Endothelial cell of umbilical vein (primary cell): Measurements from ENCODE around the gene UBE2S. TPM values are rescaled to one million over a fixed set of nuclear protein-coding genes. Genes with fewer than 3 reads are reported as not detected.

Experiments used
- BruUV-seq: library from RNA; stranded (reverse); fragments of 400-500 nt; replicated peaks from 2 replicates; lab custom pipeline; 2021; lab: Mats Ljungman, UMichigan
- CTCF ChIA-PET: fragments of 300-600, 350-600 bp; sonication (Branson Sonifier 250); formaldehyde crosslinking; loops from one replicate; lab custom pipeline; 2021; ENCODE audit warnings: antibody characterized with exemption, inconsistent platforms; lab: Charles Lee
- POLR2A ChIA-PET: fragments of 300-600, 350-600 bp; sonication (Branson Sonifier 250); formaldehyde crosslinking; loops from one replicate; lab custom pipeline; 2021; ENCODE audit warnings: antibody characterized with exemption, inconsistent platforms; lab: Charles Lee
- DNase-seq: peaks from one replicate; pipeline ENCODE4 v3.0.0-alpha.2; 2011; ENCODE audit warnings: low read depth, low spot score
- FAIRE-seq: peaks from 2 replicates; lab custom pipeline; 2011; peaks lifted over from hg19 to GRCh38; lab: Jason Lieb, UNC
- H2AFZ ChIP-seq: 2 replicates; pipeline ENCODE4 v1.6.0; 2012; ENCODE audit warnings: low read depth, low read length, control low read depth, inconsistent platforms
- H3K27ac ChIP-seq: 2 replicates; pipeline ENCODE4 v1.5.1; 2011; ENCODE audit warnings: low read depth, mild to moderate bottlenecking, control low read depth, low read length, moderate library complexity; ENCODE audit not compliant: insufficient read depth
- H3K27me3 ChIP-seq, 2 experiments: 2 replicates each; pipeline versions ENCODE4 v1.6.0 to v1.6.1; 2011; ENCODE audit warnings: low read length in 2 of 2, mixed read lengths in 1 of 2; ENCODE audit not compliant: control insufficient read depth in 2 of 2, insufficient read depth in 2 of 2
- H3K36me3 ChIP-seq, 2 experiments: 2 replicates in 1 of 2; 3 replicates in 1 of 2; pipeline ENCODE4 v1.5.1; 2011; ENCODE audit warnings: low read length in 2 of 2, mild to moderate bottlenecking in 1 of 2, moderate library complexity in 1 of 2; ENCODE audit not compliant: control insufficient read depth in 2 of 2, insufficient read depth in 2 of 2; ENCODE audit errors: extremely low read depth in 1 of 2
- H3K4me1 ChIP-seq: 3 replicates; pipeline ENCODE4 v1.5.1; 2011; ENCODE audit warnings: mild to moderate bottlenecking, low read length; ENCODE audit not compliant: control insufficient read depth, insufficient read depth; ENCODE audit errors: extremely low read depth
- H3K4me2 ChIP-seq: 2 replicates; pipeline ENCODE4 v1.6.1; 2011; ENCODE audit warnings: low read length, control low read depth, mixed read lengths; ENCODE audit not compliant: insufficient read depth
- H3K4me3 ChIP-seq, 3 experiments: fragments of 200-600 bp in 1 of 3; sonication (generic), shearing (Covaris generic) in 1 of 3; replicated peaks in 1 of 3; 2 replicates each; pipeline ENCODE4 v1.5.1; 2011 to 2016; ENCODE audit warnings: control low read depth in 3 of 3, low read length in 3 of 3, mild to moderate bottlenecking in 2 of 3, inconsistent platforms in 1 of 3, low read depth in 1 of 3, moderate library complexity in 1 of 3; ENCODE audit not compliant: insufficient read depth in 1 of 3
- H3K79me2 ChIP-seq: 2 replicates; pipeline ENCODE4 v1.6.0; 2012; ENCODE audit warnings: low read length, inconsistent platforms; ENCODE audit not compliant: control insufficient read depth, insufficient read depth
- H3K9ac ChIP-seq: replicated peaks from 2 replicates; pipeline ENCODE3; 2011; ENCODE audit warnings: low read length, control low read depth; ENCODE audit not compliant: insufficient read depth; ENCODE audit errors: extremely low read depth
- H3K9me1 ChIP-seq: replicated peaks from 3 replicates; pipeline ENCODE4 v1.6.0; 2011; ENCODE audit warnings: mild to moderate bottlenecking, low read length; ENCODE audit not compliant: control insufficient read depth, insufficient read depth; ENCODE audit errors: extremely low read depth
- H3K9me3 ChIP-seq: replicated peaks from 2 replicates; pipeline ENCODE4 v1.5.1; 2012; ENCODE audit warnings: low read length, inconsistent platforms; ENCODE audit not compliant: control insufficient read depth, insufficient read depth
- H4K20me1 ChIP-seq: replicated peaks from 2 replicates; pipeline ENCODE3; 2011; ENCODE audit warnings: mild to moderate bottlenecking, low read length; ENCODE audit not compliant: control insufficient read depth, insufficient read depth; ENCODE audit errors: extremely low read depth
- EZH2 ChIP-seq: IDR thresholded peaks from 2 replicates; pipeline ENCODE4 v1.6.1; 2012; ENCODE audit warnings: borderline replicate concordance, low read depth, mild to moderate bottlenecking, moderate library complexity, low read length, inconsistent platforms; ENCODE audit not compliant: severe bottlenecking
- FOS ChIP-seq: IDR thresholded peaks from 2 replicates; pipeline ENCODE4 v1.6.1; 2011; ENCODE audit warnings: mild to moderate bottlenecking, low read length, moderate library complexity, borderline replicate concordance; ENCODE audit not compliant: insufficient read depth
- GATA2 ChIP-seq: IDR thresholded peaks from 2 replicates; pipeline ENCODE4 v1.7.0; 2011; ENCODE audit warnings: low read depth, mild to moderate bottlenecking, moderate library complexity, mixed read lengths, low read length; ENCODE audit not compliant: insufficient read length, insufficient read depth
- JUN ChIP-seq: IDR thresholded peaks from 2 replicates; pipeline ENCODE4 v1.6.1; 2011; ENCODE audit warnings: borderline replicate concordance, low read depth; ENCODE audit not compliant: insufficient read length, insufficient read depth
- MYC ChIP-seq: IDR thresholded peaks from one replicate; pipeline ENCODE4 v1.6.1; 2011; ENCODE audit warnings: mild to moderate bottlenecking, low read depth, low read length
- POLR2A ChIP-seq: IDR thresholded peaks from 2 replicates; pipeline ENCODE4 v1.6.1; 2012; ENCODE audit warnings: low read depth, mild to moderate bottlenecking, control low read depth, low read length
- POLR2AphosphoS5 ChIP-seq: IDR thresholded peaks from 2 replicates; pipeline ENCODE4 v1.6.1; 2012; ENCODE audit warnings: low read depth, mild to moderate bottlenecking, control low read depth, low read length, moderate library complexity; ENCODE audit not compliant: insufficient read depth
- dilution Hi-C: fragments of 300-500 bp; cut with MboI; formaldehyde crosslinking; loops from one replicate; pipeline ENCODE4 v1.15.0; 2019; ENCODE audit warnings: low sequenced_read_pairs; ENCODE audit not compliant: extremely low pct_ligation_motif_present
- intact Hi-C: fragments of 100-400 bp; cut with micrococcal nuclease; formaldehyde crosslinking; loops from one replicate; pipeline ENCODE4 v1.10.0; 2022
- polyA plus RNA-seq, 4 experiments: library from polyadenylated mRNA; depleted of rRNA in 3 of 4; stranded (reverse) in 3 of 4; unstranded in 1 of 4; fragments of >200 nt; gene quantifications; 2 replicates each; pipeline versions ENCODE4 v1.2.1 to v1.2.3, GENCODE V29; 2011 to 2012; ENCODE audit warnings: missing spikeins in 1 of 4
- total RNA-seq: library from RNA; stranded (reverse); gene quantifications from 2 replicates; pipeline ENCODE4 v1.2.3, GENCODE V29; 2021
- TF ChIP-seq, protein P1 (sequence below), 2 donors: IDR thresholded peaks; 1 replicate in 1 of 2; 2 replicates in 1 of 2; pipeline ENCODE4 v1.5.1; 2011; ENCODE audit warnings: low read length in 2 of 2, mild to moderate bottlenecking in 2 of 2, moderate library complexity in 2 of 2, control low read depth in 1 of 2, inconsistent platforms in 1 of 2, low read depth in 1 of 2; ENCODE audit not compliant: insufficient read depth in 1 of 2; ENCODE audit errors: extremely low read depth in 1 of 2
- TF ChIP-seq, protein P2 (sequence below): IDR thresholded peaks from 2 replicates; pipeline ENCODE4 v1.6.1; 2011; ENCODE audit not compliant: insufficient read depth, insufficient read length

UBE2S gene
- total and polyA plus RNA-seq, 2 donors (not counting 3 experiments of a cell fraction or from before 2014, with no cell fraction given) = 183 to 257 TPM

DNA sequence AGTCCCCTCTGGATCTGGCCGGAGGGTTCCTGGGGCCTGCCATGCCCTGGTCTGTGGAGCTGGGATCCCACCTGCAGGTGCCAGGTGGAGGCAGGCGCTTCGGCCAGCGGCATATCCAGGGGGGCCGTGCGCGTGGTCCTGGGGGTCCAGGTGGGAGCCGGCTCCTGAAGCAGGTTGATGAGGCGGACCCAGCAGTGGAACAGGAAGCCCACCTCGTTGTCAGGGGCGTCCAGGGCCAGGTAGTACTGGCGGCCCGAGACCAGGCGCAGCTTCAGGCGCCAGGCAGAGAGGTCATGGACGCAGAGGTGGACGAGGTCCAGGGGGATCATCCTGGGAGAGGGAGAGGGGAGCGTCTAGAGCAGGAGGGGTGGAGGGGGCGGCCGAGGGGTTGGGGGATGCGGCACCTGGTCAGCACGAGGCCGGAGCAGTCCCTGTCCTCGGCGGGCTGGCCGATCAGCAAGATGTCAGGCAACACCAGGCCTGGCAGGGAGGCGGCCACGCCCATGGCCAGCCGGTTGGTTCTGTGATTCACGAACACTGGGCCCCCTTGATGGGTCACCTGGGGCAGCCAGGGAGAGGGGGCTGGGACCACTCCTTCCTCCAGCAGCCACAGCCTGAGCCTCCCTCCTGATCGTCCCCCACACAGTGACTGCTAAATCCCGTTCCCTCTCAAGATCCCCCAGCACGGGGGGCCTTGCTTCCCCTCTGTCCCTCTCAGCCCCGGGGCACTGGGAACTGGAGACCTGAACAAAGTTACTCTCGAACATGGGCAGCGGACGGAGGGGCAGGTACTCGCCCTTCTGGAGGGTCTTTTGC lies 45.2 kb downstream of the UBE2S start:
- Histone ChIP-seq H3K4me1 (no peaks in the 10 kb centered on the region), H3K4me3 (no peak overlapping the region), H3K9ac (no peak overlapping the region), H3K9me1 (no peaks in the 10 kb centered on the region), H3K27ac (no peak overlapping the region), H4K20me1 (no peaks in the 10 kb centered on the region), H3K4me2 (no peak overlapping the region), H3K27me3 (no peaks in the 10 kb centered on the region), H3K36me3 (no peaks in the 10 kb centered on the region), H2AFZ (no peak overlapping the region), H3K9me3 (no peaks in the 10 kb centered on the region), H3K79me2 (no peaks in the 10 kb centered on the region)
- ChIA-PET POLR2A (no interaction called here), CTCF (no interaction called here)
- FAIRE-seq = no peak
- intact Hi-C loops = no loop called here
- DNase-seq = no peak
- no TSS peak for BruUV-seq
- TF ChIP-seq POLR2AphosphoS5 (no peak), FOS (no peak), POLR2A (no peak), JUN (no peak), MYC (no peak), EZH2 (no peak), GATA2 (no peak)
- TF ChIP-seq, protein P1, sequence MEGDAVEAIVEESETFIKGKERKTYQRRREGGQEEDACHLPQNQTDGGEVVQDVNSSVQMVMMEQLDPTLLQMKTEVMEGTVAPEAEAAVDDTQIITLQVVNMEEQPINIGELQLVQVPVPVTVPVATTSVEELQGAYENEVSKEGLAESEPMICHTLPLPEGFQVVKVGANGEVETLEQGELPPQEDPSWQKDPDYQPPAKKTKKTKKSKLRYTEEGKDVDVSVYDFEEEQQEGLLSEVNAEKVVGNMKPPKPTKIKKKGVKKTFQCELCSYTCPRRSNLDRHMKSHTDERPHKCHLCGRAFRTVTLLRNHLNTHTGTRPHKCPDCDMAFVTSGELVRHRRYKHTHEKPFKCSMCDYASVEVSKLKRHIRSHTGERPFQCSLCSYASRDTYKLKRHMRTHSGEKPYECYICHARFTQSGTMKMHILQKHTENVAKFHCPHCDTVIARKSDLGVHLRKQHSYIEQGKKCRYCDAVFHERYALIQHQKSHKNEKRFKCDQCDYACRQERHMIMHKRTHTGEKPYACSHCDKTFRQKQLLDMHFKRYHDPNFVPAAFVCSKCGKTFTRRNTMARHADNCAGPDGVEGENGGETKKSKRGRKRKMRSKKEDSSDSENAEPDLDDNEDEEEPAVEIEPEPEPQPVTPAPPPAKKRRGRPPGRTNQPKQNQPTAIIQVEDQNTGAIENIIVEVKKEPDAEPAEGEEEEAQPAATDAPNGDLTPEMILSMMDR (IDR thresholded peaks at IDR 0.05; ENCODE audit: extremely low read depth in 1 of 2, insufficient read depth in 1 of 2, low read depth in 1 of 2, low read length in 2 of 2) = no peak
- TF ChIP-seq, protein P2, sequence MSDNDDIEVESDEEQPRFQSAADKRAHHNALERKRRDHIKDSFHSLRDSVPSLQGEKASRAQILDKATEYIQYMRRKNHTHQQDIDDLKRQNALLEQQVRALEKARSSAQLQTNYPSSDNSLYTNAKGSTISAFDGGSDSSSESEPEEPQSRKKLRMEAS = no peak
- dilution Hi-C loops = no loop called here
